Stimulated activated CD8-positive, alpha-beta memory T cell treated with anti-CD3 and anti-CD28 coated beads, Interleukin-2, amount 100 ng/mL, for 48 hours (primary cell): ENCODE measurements around the gene RILPL2.
"Not testable (repeated sequence)": the region's sequence is repeated elsewhere in the genome, so short reads cannot be mapped to it uniquely, and the experiment has no call there.

Source experiments
- DNase-seq, 2 donors: peaks; one replicate each; pipeline ENCODE4 v3.0.0-alpha.2; 2020; ENCODE audit warnings: low read depth in 2 of 2

The RILPL2 gene

DNA sequence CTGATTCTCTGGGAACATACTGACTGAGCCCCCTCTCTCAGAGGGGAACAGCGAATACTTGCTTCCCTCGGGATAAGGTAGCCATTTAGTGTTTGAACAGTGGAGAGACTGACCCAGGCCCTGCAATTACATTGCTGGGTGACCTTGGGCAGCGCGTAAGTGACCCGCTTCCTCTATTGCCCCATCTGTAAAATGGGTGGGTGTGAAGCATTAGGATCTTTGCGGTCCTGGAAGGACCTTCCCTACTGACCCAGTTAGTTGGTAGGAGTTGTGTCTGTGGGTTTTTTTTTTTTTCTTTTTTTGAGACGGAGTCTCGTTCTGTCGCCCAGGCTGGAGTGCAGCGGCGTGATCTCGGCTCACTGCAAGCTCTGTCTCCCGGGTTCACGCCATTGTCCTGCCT is 53.8 kb downstream of the RILPL2 start:
- no peak for DNase-seq

DNA sequence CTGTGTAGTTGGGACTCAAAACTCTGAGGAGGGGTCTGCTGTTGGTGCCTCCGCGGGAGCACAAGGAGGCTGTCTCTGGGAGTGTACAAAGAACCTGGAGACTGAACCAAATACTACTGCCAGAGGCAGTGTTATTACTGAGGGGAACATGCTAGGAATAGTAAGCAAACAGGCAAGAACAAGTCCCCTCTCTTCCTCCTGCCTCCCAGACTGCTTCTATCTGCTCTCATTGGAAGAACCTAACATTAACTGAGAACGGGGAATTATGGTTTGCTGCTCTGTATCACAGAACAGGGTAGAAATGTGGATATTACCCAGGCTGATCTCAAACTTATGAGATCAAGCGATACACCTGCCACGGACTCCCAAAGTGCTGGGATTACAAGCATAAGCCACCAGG is 57.1 kb downstream of the RILPL2 start:
- DNase-seq: no peak

DNA sequence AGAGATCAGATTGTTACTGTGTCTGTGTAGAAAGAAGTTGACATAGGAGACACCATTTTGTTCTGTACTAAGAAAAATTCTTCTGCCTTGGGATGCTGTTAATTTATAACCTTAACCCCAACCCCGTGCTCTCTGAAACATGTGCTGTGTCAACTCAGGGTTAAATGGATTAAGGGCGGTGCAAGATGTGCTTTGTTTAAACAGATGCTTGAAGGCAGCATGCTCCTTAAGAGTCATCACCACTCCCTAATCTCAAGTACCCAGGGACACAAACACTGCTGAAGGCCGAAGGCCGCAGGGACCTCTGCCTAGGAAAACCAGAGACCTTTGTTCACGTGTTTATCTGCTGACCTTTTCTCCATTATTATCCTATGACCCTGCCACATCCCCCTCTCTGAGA is 64.1 kb downstream of the RILPL2 start:
- not testable (repeated sequence) for DNase-seq

DNA sequence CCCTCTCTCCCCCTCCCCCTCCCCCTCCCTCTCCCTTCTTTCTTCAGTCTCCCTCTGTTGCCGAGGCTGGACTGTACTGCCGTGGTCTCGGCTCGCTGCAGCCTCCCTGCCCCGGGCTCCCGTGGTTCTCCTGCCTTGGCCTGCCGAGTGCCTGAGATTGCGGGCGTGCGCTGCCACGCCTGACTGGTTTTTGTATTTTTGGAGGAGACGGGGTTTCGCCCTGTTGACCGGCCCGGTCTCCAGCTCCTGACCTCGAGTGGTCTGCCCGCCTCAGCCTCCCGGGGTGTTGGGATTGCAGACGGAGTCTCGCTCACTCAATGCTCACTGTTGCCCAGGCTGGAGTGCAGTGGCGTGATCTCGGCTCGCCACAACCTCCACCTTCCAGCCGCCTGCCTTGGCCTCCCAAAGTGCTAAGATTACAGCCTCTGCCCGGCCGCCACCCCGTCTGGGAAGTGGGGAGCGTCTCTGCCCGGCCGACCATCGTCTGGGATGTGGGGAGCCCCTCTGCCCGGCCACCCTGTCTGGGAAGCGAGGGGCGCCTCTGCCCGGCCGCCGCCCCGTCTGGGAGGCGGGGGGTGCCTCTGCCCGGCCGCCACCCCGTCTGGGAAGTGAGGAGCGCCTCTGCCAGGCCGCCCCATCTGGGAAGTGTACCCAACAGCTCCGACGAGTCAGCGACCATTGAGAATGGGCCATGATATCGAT is 64.7 kb downstream of the RILPL2 start:
- not testable (repeated sequence) for DNase-seq

- DNase-seq: no peak
These were observed 67.3 kb downstream of the RILPL2 start for GRCh38 chr12:123369229-123369628.

DNA sequence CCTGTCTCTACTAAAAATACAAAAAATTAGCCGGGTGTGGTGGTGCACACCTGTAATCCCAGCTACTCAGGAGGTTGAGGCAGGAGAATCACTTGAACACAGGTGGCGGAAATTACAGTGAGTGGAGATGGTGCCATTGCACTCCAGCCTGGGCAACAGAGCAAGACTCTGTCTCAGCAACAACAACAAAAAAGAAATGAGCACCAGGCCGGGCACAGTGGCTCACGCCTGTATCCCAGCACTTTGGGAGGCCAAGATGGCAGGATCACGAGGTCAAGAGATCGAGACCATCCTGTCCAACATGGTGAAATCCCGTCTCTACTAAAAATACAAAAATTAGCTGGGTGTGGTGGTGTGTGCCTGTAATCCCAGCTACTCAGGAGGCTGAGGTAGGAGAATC is 68.1 kb downstream of the RILPL2 start:
- not testable (repeated sequence) for DNase-seq

DNA sequence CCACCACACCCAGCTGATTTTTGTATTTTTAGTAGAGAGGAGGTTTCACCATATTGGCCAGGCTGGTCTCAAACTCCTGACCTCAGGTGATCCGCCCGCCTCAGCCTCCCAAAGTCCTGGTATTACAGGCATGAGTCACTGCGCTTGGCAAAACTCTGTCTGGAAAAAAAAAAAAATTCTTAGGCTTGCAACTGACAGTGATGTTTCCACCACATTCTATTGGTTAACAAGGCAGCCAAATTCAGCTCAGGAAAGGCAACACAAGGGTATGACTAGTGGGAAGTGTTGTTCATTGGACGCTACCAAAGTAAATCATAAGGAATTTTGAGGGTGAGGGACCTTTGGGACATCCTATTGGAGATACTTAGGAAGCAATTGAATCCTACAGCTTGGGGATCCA is 69.0 kb downstream of the RILPL2 start:
- no peak for DNase-seq
